Osteocyte (in vitro differentiated cells): Measurements from ENCODE around the gene DRG1. TPM values are rescaled to one million over a fixed set of nuclear protein-coding genes. Genes with fewer than 3 reads are reported as not detected.
"Not testable (repeated sequence)": the region's sequence is repeated elsewhere in the genome, so short reads cannot be mapped to it uniquely, and the experiment has no call there.

ENCODE experiments used
- DNase-seq: peaks from one replicate; pipeline ENCODE4 v3.0.0; 2021; ENCODE audit warnings: mixed read lengths; ENCODE audit not compliant: unreplicated experiment; ENCODE audit errors: extremely low spot score
- H3K27ac Mint-ChIP-seq: one replicate; pipeline ENCODE4 v1.8.0; 2021; ENCODE audit warnings: mild to moderate bottlenecking, mixed read lengths; ENCODE audit not compliant: unreplicated experiment
- H3K27me3 Mint-ChIP-seq: one replicate; pipeline ENCODE4 v1.8.0; 2021; ENCODE audit warnings: mixed read lengths; ENCODE audit not compliant: unreplicated experiment
- H3K36me3 Mint-ChIP-seq: one replicate; pipeline ENCODE4 v1.8.0; 2021; ENCODE audit warnings: mixed read lengths; ENCODE audit not compliant: unreplicated experiment
- H3K4me1 Mint-ChIP-seq: one replicate; pipeline ENCODE4 v1.8.0; 2021; ENCODE audit warnings: mixed read lengths; ENCODE audit not compliant: unreplicated experiment
- H3K4me3 Mint-ChIP-seq: one replicate; pipeline ENCODE4 v1.8.0; 2021; ENCODE audit warnings: mild to moderate bottlenecking, moderate library complexity, mixed read lengths; ENCODE audit not compliant: unreplicated experiment
- H3K9me3 Mint-ChIP-seq: one replicate; pipeline ENCODE4 v1.8.0; 2021; ENCODE audit warnings: mixed read lengths; ENCODE audit not compliant: unreplicated experiment
- CTCF ChIP-seq: fragments of 200-600 bp; sonication (generic); IDR thresholded peaks from 2 replicates; pipeline ENCODE4 v1.5.0; 2021; ENCODE audit warnings: antibody characterized with exemption, mild to moderate bottlenecking, moderate library complexity
- total RNA-seq: library from RNA; stranded (reverse); gene quantifications from 2 replicates; pipeline ENCODE4 v1.2.1, GENCODE V29; 2021

The DRG1 gene
- total RNA-seq, 1 donor from 2014 or later = 49.2 TPM

GRCh38 chr22:31361743-31362142 is 37.7 kb upstream of the DRG1 start:
- no peaks in the 10 kb centered on the region for H3K9me3 Mint-ChIP-seq
- no peak for TF ChIP-seq CTCF
- H3K4me1 Mint-ChIP-seq = no peaks in the 10 kb centered on the region
- no peak overlapping the region for H3K4me3 Mint-ChIP-seq
- peaks cover 6% of the 10 kb centered on the region for H3K27me3 Mint-ChIP-seq
- no peak overlapping the region for H3K27ac Mint-ChIP-seq
- DNase-seq = no peak
- no peaks in the 10 kb centered on the region for H3K36me3 Mint-ChIP-seq

- H3K4me3 Mint-ChIP-seq = no peak overlapping the region
- no peak for DNase-seq
- no peak for TF ChIP-seq CTCF
- no peak overlapping the region for H3K27ac Mint-ChIP-seq
- no peaks in the 10 kb centered on the region for H3K4me1 Mint-ChIP-seq
- no peaks in the 10 kb centered on the region for H3K9me3 Mint-ChIP-seq
- no peaks in the 10 kb centered on the region for H3K36me3 Mint-ChIP-seq
- peaks cover 6% of the 10 kb centered on the region for H3K27me3 Mint-ChIP-seq
Observed at GRCh38 chr22:31363885-31364465, 35.4 kb upstream of the DRG1 start.

- Mint-ChIP-seq H3K4me3 (no peak overlapping the region), H3K27me3 (no peaks in the 10 kb centered on the region), H3K36me3 (no peaks in the 10 kb centered on the region), H3K4me1 (no peaks in the 10 kb centered on the region), H3K27ac (no peak overlapping the region), H3K9me3 (no peaks in the 10 kb centered on the region)
- no peak for TF ChIP-seq CTCF
- DNase-seq = no peak
Observed at GRCh38 chr22:31367426-31367825, 32.0 kb upstream of the DRG1 start.

- TF ChIP-seq CTCF = no peak
- no peaks in the 10 kb centered on the region for H3K9me3 Mint-ChIP-seq
- peaks cover 3% of the 10 kb centered on the region for H3K27me3 Mint-ChIP-seq
- DNase-seq = no peak
- no peaks in the 10 kb centered on the region for H3K36me3 Mint-ChIP-seq
- H3K4me3 Mint-ChIP-seq = no peak overlapping the region
- no peak overlapping the region for H3K27ac Mint-ChIP-seq
- H3K4me1 Mint-ChIP-seq = peaks cover 4% of the 10 kb centered on the region
Observed at GRCh38 chr22:31377612-31378011, 21.8 kb upstream of the DRG1 start.

GRCh38 chr22:31378123-31378522 is 21.3 kb upstream of the DRG1 start:
- no peak overlapping the region for H3K4me3 Mint-ChIP-seq
- H3K4me1 Mint-ChIP-seq = peaks cover 4% of the 10 kb centered on the region
- no peaks in the 10 kb centered on the region for H3K9me3 Mint-ChIP-seq
- peaks cover 5% of the 10 kb centered on the region for H3K27me3 Mint-ChIP-seq
- no peak overlapping the region for H3K27ac Mint-ChIP-seq
- TF ChIP-seq CTCF = no peak
- H3K36me3 Mint-ChIP-seq = no peaks in the 10 kb centered on the region
- DNase-seq = no peak

GRCh38 chr22:31378651-31379050 is 20.8 kb upstream of the DRG1 start:
- H3K4me1 Mint-ChIP-seq, DNase-seq, H3K36me3 Mint-ChIP-seq, H3K4me3 Mint-ChIP-seq, H3K9me3 Mint-ChIP-seq, H3K27ac Mint-ChIP-seq, H3K27me3 Mint-ChIP-seq: not testable (repeated sequence)
